Astrocyte (in vitro differentiated cells and primary cell): ENCODE results near the gene JAM3.

ENCODE experiments used
- CTCF ChIP-seq: IDR thresholded peaks from 2 replicates; pipeline ENCODE4 v1.5.1; 2011; ENCODE audit warnings: low read depth, mild to moderate bottlenecking, inconsistent platforms, low read length, moderate library complexity; ENCODE audit not compliant: insufficient read depth
- EZH2 ChIP-seq: IDR thresholded peaks from 2 replicates; pipeline ENCODE4 v1.6.1; 2012; ENCODE audit warnings: mild to moderate bottlenecking, low read length, inconsistent platforms; ENCODE audit not compliant: insufficient read depth

- TF ChIP-seq CTCF (no peak), EZH2 (no peak)
Measured at GRCh38 chr11:134068829-134069425, at the start of gene JAM3.
